ENCODE data around the gene CD84. TPM values are rescaled to one million over a fixed set of nuclear protein-coding genes. Genes with fewer than 3 reads are reported as not detected.
A peak's percentile ranks its signal among the peaks of the same experiment; 100 is the strongest.

Gene CD84
- total RNA-seq, 4 donors from 2014 or later, result 2.4 to 12.0 (median 6.2) TPM

- DNase-seq (ENCODE audit: low spot score in 2 of 2), result no peak
- 36 to 48% methylated on average over 3 of the region's 3 CpGs for WGBS, 2 donors
- Histone ChIP-seq H3K4me1 (peaks cover 0 to 6% (median 0%) of the 10 kb centered on the region in 4 donors), H3K9me3 (peaks cover 0 to 7% (median 0%) of the 10 kb centered on the region in 4 donors), H3K4me3 (peak overlapping the region in 3 of 4 donors; percentile 12 to 34 (median 14)), H3K36me3 (no peaks in the 10 kb centered on the region), H3K27ac (peak overlapping the region in 3 of 4 donors; percentile 37 to 73 (median 54)), H3K27me3 (no peaks in the 10 kb centered on the region)
- TF ChIP-seq EP300 (IDR thresholded peaks at IDR 0.05), result no peak
- TF ChIP-seq CTCF (IDR thresholded peaks at IDR 0.05), result no peak
- no peak for TF ChIP-seq POLR2A (IDR thresholded peaks at IDR 0.05)
Observed at GRCh38 chr1:160578525-160579191, 638 bp downstream of the CD84 start.

GRCh38 chr1:160578175-160578524 lies 1.1 kb downstream of the CD84 start:
- peaks cover 0 to 6% (median 0%) of the 10 kb centered on the region in 4 donors for H3K4me1 ChIP-seq
- peak overlapping the region in 2 of 4 donors; percentile 37 to 73 for H3K27ac ChIP-seq
- no peaks in the 10 kb centered on the region for H3K27me3 ChIP-seq
- H3K4me3 ChIP-seq, result peak overlapping the region in 2 of 4 donors; percentile 14 to 34
- WGBS, 2 donors, result 73 to 84% methylated on average over 3 of the region's 3 CpGs
- TF ChIP-seq POLR2A (IDR thresholded peaks at IDR 0.05), result no peak
- no peak for TF ChIP-seq CTCF (IDR thresholded peaks at IDR 0.05)
- no peak for TF ChIP-seq EP300 (IDR thresholded peaks at IDR 0.05)
- H3K9me3 ChIP-seq, result peaks cover 0 to 3% (median 0%) of the 10 kb centered on the region in 4 donors
- no peak for DNase-seq (ENCODE audit: low spot score in 2 of 2)
- no peaks in the 10 kb centered on the region for H3K36me3 ChIP-seq

DNA sequence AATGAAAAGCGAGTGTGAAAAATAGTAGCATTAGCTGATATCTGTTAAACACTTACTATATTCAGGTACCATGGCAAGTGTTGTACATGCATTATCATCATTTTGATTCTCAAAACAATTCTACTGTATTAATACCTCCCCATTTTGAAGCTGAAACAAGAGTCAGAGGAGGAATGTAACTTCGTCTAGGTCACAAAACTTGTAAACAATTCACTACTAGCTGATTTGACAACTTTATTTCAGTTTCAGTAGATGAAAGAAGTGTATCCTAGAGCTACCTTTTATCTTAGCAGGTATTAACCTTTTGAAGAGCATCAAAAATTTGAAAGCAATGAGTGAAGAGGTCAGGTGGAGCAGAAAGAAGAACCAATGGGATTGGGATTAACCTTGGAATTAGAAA lies 1.6 kb downstream of the CD84 start:
- Histone ChIP-seq H3K4me1 (peaks cover 0 to 6% (median 0%) of the 10 kb centered on the region in 4 donors), H3K9me3 (no peaks in the 10 kb centered on the region), H3K4me3 (peak overlapping the region in 2 of 4 donors; percentile 14 to 34), H3K36me3 (no peaks in the 10 kb centered on the region), H3K27ac (peak overlapping the region in 1 of 4 donors; percentile 73), H3K27me3 (no peaks in the 10 kb centered on the region)
- 51 to 72% methylated on average over 2 of the region's 2 CpGs for WGBS, 2 donors
- DNase-seq (ENCODE audit: low spot score in 2 of 2), result no peak
- TF ChIP-seq EP300 (IDR thresholded peaks at IDR 0.05) (no peak), CTCF (IDR thresholded peaks at IDR 0.05) (no peak), POLR2A (IDR thresholded peaks at IDR 0.05) (no peak)

GRCh38 chr1:160576884-160577283 lies 2.4 kb downstream of the CD84 start:
- no peaks in the 10 kb centered on the region for H3K36me3 ChIP-seq
- H3K4me1 ChIP-seq, result peaks cover 0 to 6% (median 0%) of the 10 kb centered on the region in 4 donors
- WGBS, 2 donors, result 74 to 96% methylated on average over 1 to 2 of the region's 2 CpGs
- no peak overlapping the region for H3K4me3 ChIP-seq
- DNase-seq (ENCODE audit: low spot score in 2 of 2), result no peak
- TF ChIP-seq EP300 (IDR thresholded peaks at IDR 0.05) (no peak), CTCF (IDR thresholded peaks at IDR 0.05) (no peak), POLR2A (IDR thresholded peaks at IDR 0.05) (no peak)
- no peaks in the 10 kb centered on the region for H3K9me3 ChIP-seq
- H3K27me3 ChIP-seq, result no peaks in the 10 kb centered on the region
- no peak overlapping the region for H3K27ac ChIP-seq

DNA sequence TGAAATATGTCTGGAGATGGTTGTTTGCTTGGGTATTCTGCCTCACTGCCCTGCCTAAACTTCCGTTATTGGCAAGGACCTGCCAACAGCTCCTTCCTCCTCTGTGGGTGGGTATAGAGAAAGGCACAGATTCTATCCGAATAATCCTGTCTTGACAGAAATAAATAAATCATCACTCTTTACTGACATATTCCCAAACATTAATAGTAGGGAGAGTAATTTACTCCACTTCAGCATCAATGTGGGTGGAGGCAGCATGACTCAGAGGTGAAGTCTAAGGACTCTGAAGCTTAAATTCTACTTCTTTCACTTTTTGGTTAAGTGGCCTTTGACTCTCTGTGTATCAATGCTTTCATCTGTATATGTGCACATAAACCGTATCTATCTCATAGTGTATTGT lies 2.9 kb downstream of the CD84 start:
- no peaks in the 10 kb centered on the region for H3K9me3 ChIP-seq
- H3K4me1 ChIP-seq, result peaks cover 0 to 6% (median 0%) of the 10 kb centered on the region in 4 donors
- 69 to 72% methylated on average over 3 of the region's 3 CpGs for WGBS, 2 donors
- H3K27me3 ChIP-seq, result no peaks in the 10 kb centered on the region
- no peaks in the 10 kb centered on the region for H3K36me3 ChIP-seq
- H3K27ac ChIP-seq, result peak overlapping the region in 2 of 4 donors; percentile 53 to 74
- DNase-seq (ENCODE audit: low spot score in 2 of 2), result no peak
- TF ChIP-seq CTCF (IDR thresholded peaks at IDR 0.05), result no peak
- TF ChIP-seq POLR2A (IDR thresholded peaks at IDR 0.05), result no peak
- no peak for TF ChIP-seq EP300 (IDR thresholded peaks at IDR 0.05)
- H3K4me3 ChIP-seq, result no peak overlapping the region
